HL-60 (cell line): ENCODE measurements around the gene ZMYM2.

Source experiments
- DNase-seq, 2 experiments: peaks; one replicate each; pipeline ENCODE4 v3.0.0-alpha.2; 2010 to 2020; ENCODE audit warnings: low read depth in 1 of 2, low spot score in 1 of 2
- H3K27ac ChIP-seq: fragments of 250-450 bp; sonication (Bioruptor Pico); replicated peaks from 2 replicates; pipeline ENCODE4 v1.5.1; 2020; ENCODE audit warnings: mild to moderate bottlenecking, moderate library complexity
- H3K27me3 ChIP-seq: fragments of 250-450 bp; sonication (Bioruptor Pico); 2 replicates; pipeline ENCODE4 v1.5.1; 2021; ENCODE audit warnings: mild to moderate bottlenecking, moderate library complexity; ENCODE audit not compliant: insufficient read depth, poor library complexity, severe bottlenecking
- H3K4me3 ChIP-seq: replicated peaks from 2 replicates; pipeline ENCODE4 v1.5.1; 2011; ENCODE audit warnings: mild to moderate bottlenecking, control low read depth, low read length; ENCODE audit not compliant: insufficient read depth
- CTCF ChIP-seq: IDR thresholded peaks from one replicate; pipeline ENCODE4 v1.5.1; 2011; ENCODE audit warnings: low read length, control low read depth, inconsistent platforms; ENCODE audit not compliant: insufficient read depth
- GABPA ChIP-seq: IDR thresholded peaks from 2 replicates; pipeline ENCODE4 v1.6.1; 2012; ENCODE audit warnings: low read depth
- POLR2AphosphoS5 ChIP-seq: IDR thresholded peaks from 2 replicates; pipeline ENCODE4 v1.6.1; 2012; ENCODE audit warnings: low read depth
- REST ChIP-seq: IDR thresholded peaks from 2 replicates; pipeline ENCODE4 v1.6.1; 2012; ENCODE audit warnings: low read depth; ENCODE audit not compliant: insufficient replicate concordance
- SPI1 ChIP-seq: IDR thresholded peaks from 2 replicates; pipeline ENCODE4 v1.6.1; 2012; ENCODE audit warnings: low read depth, mild to moderate bottlenecking, borderline replicate concordance

Gene ZMYM2

GRCh38 chr13:20130652-20131051 is 172.1 kb downstream of the ZMYM2 start:
- no peak overlapping the region for H3K4me3 ChIP-seq
- no peak for DNase-seq
- H3K27me3 ChIP-seq, result no peaks in the 10 kb centered on the region
- TF ChIP-seq POLR2AphosphoS5, result no peak
- TF ChIP-seq REST, result no peak
- TF ChIP-seq GABPA, result no peak
- no peak for TF ChIP-seq CTCF
- TF ChIP-seq SPI1, result no peak
- H3K27ac ChIP-seq, result no peak overlapping the region

- no peak for TF ChIP-seq REST
- TF ChIP-seq SPI1, result peak; percentile 12; the same call in 1 of the 2 replicates
- Histone ChIP-seq H3K4me3 (no peak overlapping the region), H3K27me3 (no peaks in the 10 kb centered on the region), H3K27ac (no peak overlapping the region)
- peak in 1 of 2 experiments; percentile 20 for DNase-seq
Measured at GRCh38 chr13:20131057-20131832, 172.7 kb downstream of the ZMYM2 start.

GRCh38 chr13:20132052-20132634 is 173.6 kb downstream of the ZMYM2 start:
- no peak for DNase-seq
- H3K27ac ChIP-seq, result no peak overlapping the region
- H3K27me3 ChIP-seq, result no peaks in the 10 kb centered on the region
- H3K4me3 ChIP-seq, result no peak overlapping the region
- no peak for TF ChIP-seq SPI1
- TF ChIP-seq REST, result no peak
- TF ChIP-seq POLR2AphosphoS5, result no peak
- no peak for TF ChIP-seq GABPA
- no peak for TF ChIP-seq CTCF
